NCI-H2196 treated with DMSO at 0.1 percent for 48 hours (cell line): ENCODE measurements around the gene RSPO1.
"Not testable (repeated sequence)": the region's sequence is repeated elsewhere in the genome, so short reads cannot be mapped to it uniquely, and the experiment has no call there.

Experiments used
- DNase-seq: peaks from one replicate; lab custom pipeline; 2025; ENCODE audit not compliant: unreplicated experiment; lab: John Stamatoyannopoulos, UW

Gene RSPO1

DNA sequence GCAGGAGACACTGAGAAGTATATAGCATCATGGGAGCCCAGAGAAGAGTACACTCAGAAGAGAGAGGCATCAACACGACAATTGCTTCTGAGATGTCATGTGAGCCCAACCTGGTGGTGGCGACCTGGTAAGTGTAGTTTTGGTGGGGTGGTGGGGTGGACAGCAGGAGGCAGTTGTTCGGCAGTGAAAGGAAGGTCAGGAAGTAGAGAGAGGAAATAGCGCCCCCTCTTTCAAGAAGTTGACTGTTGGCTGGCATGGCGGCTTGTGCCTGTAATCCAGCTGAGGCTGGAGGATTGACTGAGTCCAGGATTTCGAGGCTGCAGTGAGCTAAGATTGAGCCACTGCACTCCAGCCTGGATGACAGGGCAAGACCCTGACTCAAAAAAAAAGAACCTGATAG lies 12.6 kb downstream of the RSPO1 start:
- no peak for DNase-seq

GRCh38 chr1:37621326-37621870 lies 13.3 kb downstream of the RSPO1 start:
- no peak for DNase-seq

DNA sequence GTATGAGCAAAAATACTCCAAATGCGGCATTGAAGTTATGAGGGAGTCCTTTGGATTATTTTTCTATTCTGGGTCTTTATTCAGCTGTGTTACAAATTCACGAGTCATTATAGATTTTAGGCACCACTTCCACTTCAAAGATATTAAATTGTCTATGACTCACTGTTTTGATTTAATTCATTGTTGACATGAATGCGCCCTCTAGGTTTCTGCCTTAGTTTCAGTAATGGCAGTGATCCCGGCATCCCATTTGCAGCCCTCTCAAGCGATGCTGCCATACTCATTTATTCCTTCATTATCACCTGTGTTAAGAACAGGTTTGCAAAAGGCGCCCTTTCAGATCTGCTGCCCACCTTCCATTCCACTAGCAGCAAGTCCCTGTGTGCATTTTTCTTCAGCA lies 14.0 kb downstream of the RSPO1 start:
- no peak for DNase-seq

DNA sequence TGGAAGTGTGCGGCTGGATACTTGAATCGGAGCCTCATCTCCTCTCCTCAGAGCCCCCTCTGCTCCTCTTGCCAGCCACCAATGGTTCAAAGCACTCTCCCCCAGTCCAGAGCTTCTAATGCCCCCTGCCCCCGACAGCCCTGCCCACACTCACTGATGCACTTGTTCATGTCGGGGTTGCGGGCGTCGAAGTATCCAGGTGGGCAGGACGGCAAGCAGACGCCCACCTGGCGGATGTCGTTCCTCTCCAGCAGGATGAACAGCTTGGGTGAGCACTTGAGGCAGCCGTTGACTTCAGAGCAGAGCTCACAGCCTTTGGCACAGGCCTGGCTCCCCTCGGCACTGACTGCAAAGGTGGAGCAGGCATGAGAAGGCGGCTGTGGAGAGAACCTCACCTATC lies 18.4 kb downstream of the RSPO1 start:
- DNase-seq = no peak

DNA sequence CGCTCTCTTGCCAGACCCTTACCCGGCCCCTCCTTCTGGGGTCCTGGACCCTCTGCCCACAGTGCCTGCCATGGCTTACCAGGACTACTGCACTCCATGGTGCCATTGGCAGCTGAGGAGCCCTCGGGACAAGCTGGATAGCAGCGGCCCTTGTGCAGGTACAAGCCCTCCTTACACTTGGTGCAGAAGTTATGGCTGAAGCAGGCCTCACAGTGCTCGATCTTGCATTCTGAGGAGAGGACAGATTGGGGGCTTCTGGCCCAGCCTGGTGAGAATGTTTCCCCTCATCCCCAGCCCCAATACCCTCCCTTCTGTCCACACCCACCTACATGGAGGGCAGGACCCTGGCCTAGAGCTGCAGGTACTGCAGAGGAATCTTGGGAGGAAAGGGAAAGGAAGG lies 20.6 kb downstream of the RSPO1 start:
- DNase-seq = no peak

GRCh38 chr1:37612186-37612585 lies 22.5 kb downstream of the RSPO1 start:
- DNase-seq = no peak

DNA sequence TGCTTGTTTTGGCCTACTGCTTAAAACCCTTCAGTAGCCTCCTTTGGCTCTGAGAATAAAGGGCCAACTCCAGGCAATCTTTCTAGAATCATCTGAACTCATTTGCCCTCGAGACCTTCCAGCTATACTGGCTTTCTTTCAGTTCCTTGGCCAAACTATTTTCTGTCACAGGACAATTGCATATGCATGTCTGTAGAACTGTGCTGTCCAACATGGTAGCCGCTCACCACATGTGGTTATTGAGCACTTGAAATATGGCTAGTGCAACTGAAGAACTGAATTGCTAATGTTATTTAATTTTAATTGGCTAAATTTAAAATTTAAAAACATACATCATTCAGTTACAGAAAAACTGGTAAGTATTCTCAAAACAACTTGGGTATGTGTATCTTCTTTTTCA lies 24.7 kb downstream of the RSPO1 start:
- no peak for DNase-seq

GRCh38 chr1:37609002-37609401 lies 25.7 kb downstream of the RSPO1 start:
- no peak for DNase-seq

DNA sequence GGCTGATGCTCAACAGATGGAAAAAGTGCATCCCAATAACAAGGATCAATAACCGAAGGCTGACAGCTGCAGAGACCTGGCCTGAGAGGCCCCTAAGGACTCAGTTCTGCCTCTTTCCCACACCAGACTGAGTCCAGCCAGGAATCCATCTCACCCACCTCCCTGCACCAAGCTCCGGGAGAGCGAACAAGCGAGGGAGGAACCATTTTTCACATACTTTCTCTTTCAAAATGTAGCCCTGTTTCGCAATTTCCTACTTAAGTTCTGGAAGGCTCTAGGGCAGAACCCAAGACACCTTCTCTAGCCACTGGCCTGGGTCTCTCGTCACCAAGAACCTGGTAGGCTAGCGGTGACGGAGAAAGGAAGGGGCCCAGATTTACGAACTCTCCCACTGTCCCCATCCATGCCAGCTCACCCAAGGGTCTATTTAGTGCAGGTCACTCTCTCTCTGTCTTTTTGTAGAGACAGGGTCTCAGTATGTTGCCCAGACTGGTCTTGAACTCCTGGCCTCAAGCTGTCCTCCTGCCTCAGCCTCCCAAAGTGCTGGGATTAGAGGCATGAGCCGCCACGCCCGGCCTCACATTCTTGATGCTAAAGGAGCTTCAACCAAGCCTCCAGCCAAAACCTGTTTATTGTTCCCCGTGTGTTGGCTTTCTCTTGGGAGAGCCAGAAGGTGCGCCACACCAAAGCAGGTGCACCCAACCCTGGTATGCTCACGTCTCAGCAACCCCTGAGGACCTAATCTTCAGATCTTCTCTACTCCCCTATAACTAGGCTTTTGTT lies 28.0 kb downstream of the RSPO1 start:
- DNase-seq = no peak

DNA sequence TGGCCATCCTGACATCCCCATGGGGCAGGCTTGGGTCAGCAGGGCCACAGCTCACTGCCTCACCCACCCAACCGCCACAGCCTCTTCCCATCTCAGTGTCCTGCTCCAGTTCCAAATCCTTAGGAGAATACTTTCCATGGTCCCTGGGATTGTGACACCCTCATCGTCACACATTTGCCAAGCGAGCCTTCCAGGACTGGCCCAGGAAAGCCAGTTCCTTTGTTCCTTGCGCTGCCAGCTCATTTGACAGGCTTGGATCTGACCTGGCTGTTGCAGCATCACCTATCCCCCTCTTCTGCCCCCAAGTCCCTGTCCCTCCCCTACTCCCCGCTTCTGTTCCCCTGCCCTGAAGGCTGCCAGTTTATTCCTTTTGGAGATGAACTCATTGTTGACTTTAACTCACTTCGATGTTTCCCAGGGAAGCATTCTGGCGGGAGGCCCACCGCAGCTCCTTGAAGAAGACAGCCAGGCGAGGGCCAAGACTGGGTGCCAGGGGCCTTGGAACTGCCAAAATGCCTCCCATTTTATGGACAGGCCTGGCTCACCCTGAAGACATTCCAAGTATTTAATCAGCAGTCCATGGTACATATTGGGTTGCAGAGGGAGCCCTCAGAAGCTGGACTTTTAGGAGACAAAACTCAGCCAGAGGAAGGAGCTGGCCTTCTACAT lies 28.8 kb downstream of the RSPO1 start:
- DNase-seq = no peak

GRCh38 chr1:37605061-37605650 lies 29.5 kb downstream of the RSPO1 start:
- DNase-seq = no peak

GRCh38 chr1:37602750-37603694 lies 31.7 kb downstream of the RSPO1 start:
- DNase-seq = peak; percentile 13

DNA sequence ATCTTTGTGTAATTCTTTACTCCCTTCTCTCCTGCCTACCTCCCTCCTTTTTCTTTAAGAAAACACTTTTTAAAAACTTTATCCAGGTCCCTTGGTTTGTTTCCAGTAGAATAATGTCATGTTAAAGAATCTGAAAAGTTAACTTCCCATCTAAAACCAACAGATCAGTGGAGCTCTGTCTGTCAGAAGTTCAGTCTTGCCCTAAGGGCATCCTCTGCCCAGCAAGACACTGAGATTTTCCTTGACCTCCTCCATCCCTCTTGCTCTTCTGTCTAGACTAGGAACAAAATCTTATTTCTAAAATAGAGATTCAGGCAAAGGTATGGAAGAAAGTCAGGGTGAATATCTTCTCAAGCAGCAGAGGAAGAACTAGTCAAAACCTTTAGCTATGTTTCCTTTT lies 33.3 kb downstream of the RSPO1 start:
- no peak for DNase-seq

GRCh38 chr1:37599940-37600339 lies 34.8 kb downstream of the RSPO1 start:
- no peak for DNase-seq

GRCh38 chr1:37596182-37596667 lies 38.5 kb downstream of the RSPO1 start:
- DNase-seq = no peak

DNA sequence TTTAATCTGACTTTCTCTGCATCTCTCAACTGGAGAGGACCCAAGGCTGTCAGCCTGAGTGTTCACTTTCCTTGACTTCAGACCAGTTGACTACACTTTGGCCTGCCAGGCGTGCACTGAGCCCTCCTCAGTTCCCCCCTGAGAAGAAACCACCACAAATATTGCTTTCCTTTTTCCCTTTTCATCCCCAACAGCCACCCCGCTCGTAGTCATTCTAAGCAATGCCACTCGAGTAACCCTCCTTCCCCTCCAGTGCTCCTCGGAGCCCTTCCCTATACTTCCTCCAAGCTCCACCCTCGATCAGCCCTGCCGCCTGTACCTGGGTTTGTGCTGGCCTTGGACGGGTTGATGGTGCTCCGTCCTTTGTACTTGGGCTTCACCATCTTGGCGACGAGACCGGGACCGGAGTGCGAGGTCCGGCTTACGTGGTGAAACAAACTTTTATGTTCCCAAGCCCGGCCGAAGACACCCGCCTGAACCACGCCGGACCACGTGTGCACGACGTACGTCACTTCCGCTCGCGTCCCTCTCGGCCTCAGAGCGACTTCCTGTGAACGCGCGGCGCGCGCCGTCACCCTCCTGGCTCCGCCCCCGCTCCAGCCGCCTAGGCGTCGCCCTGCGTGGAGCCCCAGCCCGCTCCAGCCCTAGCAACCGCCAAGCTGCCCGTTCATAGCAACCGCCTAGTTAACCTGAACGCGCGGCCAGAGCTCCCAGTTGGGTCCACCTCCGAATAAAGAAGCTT lies 39.1 kb downstream of the RSPO1 start, which contains the start of gene GNL2:
GNL2 (minus strand) TSS at position 498 of the 742 bp plus-strand sequence; CDS start at position 383, 115 bp downstream.
- DNase-seq = peak; percentile 95

- DNase-seq = no peak
Observed at GRCh38 chr1:37593726-37594125, 41.0 kb downstream of the RSPO1 start.

GRCh38 chr1:37588939-37589338 lies 45.8 kb downstream of the RSPO1 start:
- no peak for DNase-seq

GRCh38 chr1:37584544-37584943 lies 50.1 kb downstream of the RSPO1 start:
- not testable (repeated sequence) for DNase-seq

DNA sequence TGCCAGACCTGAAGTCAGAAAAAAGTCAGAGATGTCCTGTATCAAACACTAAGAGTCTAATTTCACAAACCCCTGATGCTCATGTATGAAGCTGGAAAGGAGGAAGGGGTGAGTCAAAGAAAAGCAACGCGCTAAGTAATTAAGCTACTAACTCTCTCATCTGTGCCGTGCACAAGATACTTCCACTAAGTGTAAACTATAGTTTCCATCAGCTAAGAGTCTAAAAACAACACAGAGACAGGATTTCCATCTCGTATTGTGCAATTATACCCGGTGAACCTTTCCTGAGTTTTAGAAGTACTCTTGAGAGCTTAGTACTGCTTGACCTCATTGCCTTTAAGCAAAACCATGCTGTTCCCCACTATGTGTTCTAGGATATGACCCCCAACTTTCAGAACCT lies 59.0 kb downstream of the RSPO1 start:
- DNase-seq = no peak
